ENCODE results near the gene TRAPPC11.
A peak's percentile ranks its signal among the peaks of the same experiment; 100 is the strongest.

Gene TRAPPC11

GRCh38 chr4:183659029-183659871, at the start of gene TRAPPC11, which contains the start of gene RWDD4:
Gene TRAPPC11, plus strand, starts transcription at chr4:183659293. Its CDS starts 4,575 bp downstream, at chr4:183663868.
Gene RWDD4, minus strand, starts transcription at chr4:183659185. Its CDS starts 233 bp downstream, at chr4:183658952.
- H4K20me1 ChIP-seq (ENCODE audit: insufficient read depth, low read length, poor library complexity, severe bottlenecking): peaks cover 10% of the 10 kb centered on the region
- H3K27me3 ChIP-seq (ENCODE audit: insufficient read depth, low read length, poor library complexity, severe bottlenecking): no peaks in the 10 kb centered on the region
- TF ChIP-seq CTCF (conservative IDR thresholded peaks at IDR 0.05; ENCODE audit: low read length) (no peak), EZH2phosphoT487 (IDR thresholded peaks at IDR 0.05; ENCODE audit: borderline replicate concordance) (no peak)
- no peaks in the 10 kb centered on the region for H3K36me3 ChIP-seq (ENCODE audit: insufficient read depth, low read length)
- H2AFZ ChIP-seq (ENCODE audit: low read length): peak within 1 kb of the TSS; percentile 85
- H3K4me3 ChIP-seq (ENCODE audit: low read length, poor library complexity, severe bottlenecking): peak within 1 kb of the TSS; percentile 96
- H3K9me2 ChIP-seq (replicated peaks; ENCODE audit: low read depth, low read length): no peaks in the 10 kb centered on the region
- no peaks in the 10 kb centered on the region for H3F3A ChIP-seq (ENCODE audit: low read depth)
- peaks cover 41% of the 10 kb centered on the region for H3K4me1 ChIP-seq (ENCODE audit: insufficient read depth, low read length, poor library complexity, severe bottlenecking)
- H3K9ac ChIP-seq (ENCODE audit: low read depth, low read length, poor library complexity, severe bottlenecking): peak within 1 kb of the TSS; percentile 82
- peak within 1 kb of the TSS; percentile 96 for H3K4me2 ChIP-seq (ENCODE audit: low read depth, low read length, poor library complexity, severe bottlenecking)
- peaks cover 66% of the 10 kb centered on the region for H3K79me2 ChIP-seq (ENCODE audit: insufficient read depth, low read length)
- no peaks in the 10 kb centered on the region for H3K9me3 ChIP-seq (ENCODE audit: insufficient read depth, low read depth, low read length)

- no peak overlapping the region for H3K4me2 ChIP-seq (ENCODE audit: low read depth, low read length, poor library complexity, severe bottlenecking)
- TF ChIP-seq EZH2phosphoT487 (IDR thresholded peaks at IDR 0.05; ENCODE audit: borderline replicate concordance) (no peak), CTCF (conservative IDR thresholded peaks at IDR 0.05; ENCODE audit: low read length) (no peak)
- H3K9me3 ChIP-seq (ENCODE audit: insufficient read depth, low read depth, low read length): no peaks in the 10 kb centered on the region
- H3K9me2 ChIP-seq (replicated peaks; ENCODE audit: low read depth, low read length): no peaks in the 10 kb centered on the region
- no peak overlapping the region for H3K9ac ChIP-seq (ENCODE audit: low read depth, low read length, poor library complexity, severe bottlenecking)
- no peaks in the 10 kb centered on the region for H4K20me1 ChIP-seq (ENCODE audit: insufficient read depth, low read length, poor library complexity, severe bottlenecking)
- H2AFZ ChIP-seq (ENCODE audit: low read length): no peak overlapping the region
- no peaks in the 10 kb centered on the region for H3K4me1 ChIP-seq (ENCODE audit: insufficient read depth, low read length, poor library complexity, severe bottlenecking)
- H3K36me3 ChIP-seq (ENCODE audit: insufficient read depth, low read length): no peaks in the 10 kb centered on the region
- no peaks in the 10 kb centered on the region for H3K79me2 ChIP-seq (ENCODE audit: insufficient read depth, low read length)
- no peaks in the 10 kb centered on the region for H3K27me3 ChIP-seq (ENCODE audit: insufficient read depth, low read length, poor library complexity, severe bottlenecking)
- no peak overlapping the region for H3K4me3 ChIP-seq (ENCODE audit: low read length, poor library complexity, severe bottlenecking)
- no peaks in the 10 kb centered on the region for H3F3A ChIP-seq (ENCODE audit: low read depth)
These were observed 49.1 kb upstream of the TRAPPC11 start for GRCh38 chr4:183610033-183610432.

GRCh38 chr4:183610613-183611012, 48.5 kb upstream of the TRAPPC11 start:
- no peak for TF ChIP-seq EZH2phosphoT487 (IDR thresholded peaks at IDR 0.05; ENCODE audit: borderline replicate concordance)
- TF ChIP-seq CTCF (conservative IDR thresholded peaks at IDR 0.05; ENCODE audit: low read length): no peak
- Histone ChIP-seq H3K79me2 (ENCODE audit: insufficient read depth, low read length) (no peaks in the 10 kb centered on the region), H3K9me3 (ENCODE audit: insufficient read depth, low read depth, low read length) (no peaks in the 10 kb centered on the region), H3K4me1 (ENCODE audit: insufficient read depth, low read length, poor library complexity, severe bottlenecking) (no peaks in the 10 kb centered on the region), H3K4me3 (ENCODE audit: low read length, poor library complexity, severe bottlenecking) (no peak overlapping the region), H2AFZ (ENCODE audit: low read length) (no peak overlapping the region), H3K4me2 (ENCODE audit: low read depth, low read length, poor library complexity, severe bottlenecking) (no peak overlapping the region), H3F3A (ENCODE audit: low read depth) (no peaks in the 10 kb centered on the region), H3K36me3 (ENCODE audit: insufficient read depth, low read length) (no peaks in the 10 kb centered on the region), H3K27me3 (ENCODE audit: insufficient read depth, low read length, poor library complexity, severe bottlenecking) (no peaks in the 10 kb centered on the region), H3K9me2 (replicated peaks; ENCODE audit: low read depth, low read length) (no peaks in the 10 kb centered on the region), H3K9ac (ENCODE audit: low read depth, low read length, poor library complexity, severe bottlenecking) (no peak overlapping the region), H4K20me1 (ENCODE audit: insufficient read depth, low read length, poor library complexity, severe bottlenecking) (no peaks in the 10 kb centered on the region)

All from Loucy (cell line).